Activated CD8-positive, alpha-beta memory T cell treated with anti-CD3 and anti-CD28 coated beads, Interleukin-2, amount 50 U/mL, for 4 hours (primary cell): ENCODE measurements around the gene PROM2.

ENCODE experiments used
- DNase-seq: peaks from one replicate; pipeline ENCODE4 v3.0.0-alpha.2; 2020

PROM2 gene

DNA sequence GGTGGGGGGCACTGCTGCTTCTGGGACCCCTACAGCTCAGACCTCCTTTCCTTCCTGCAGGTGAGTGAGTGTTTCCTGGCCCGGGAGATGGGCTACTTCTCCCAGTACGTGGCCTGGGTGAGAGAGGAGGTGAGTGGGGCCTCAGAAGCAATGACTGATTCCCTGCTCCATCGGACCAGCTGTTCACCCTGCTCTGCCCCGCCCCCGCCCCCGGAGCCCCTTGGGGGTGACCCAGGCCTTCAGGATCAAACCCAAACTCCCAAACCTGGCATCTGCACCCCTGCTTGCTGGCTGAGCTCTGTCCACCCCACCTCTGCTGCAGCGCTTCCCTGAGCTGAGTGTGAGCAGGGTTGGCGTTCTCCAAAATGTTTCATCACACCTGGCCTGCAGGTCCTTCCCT lies 13.1 kb downstream of the PROM2 start:
- DNase-seq, result no peak

DNA sequence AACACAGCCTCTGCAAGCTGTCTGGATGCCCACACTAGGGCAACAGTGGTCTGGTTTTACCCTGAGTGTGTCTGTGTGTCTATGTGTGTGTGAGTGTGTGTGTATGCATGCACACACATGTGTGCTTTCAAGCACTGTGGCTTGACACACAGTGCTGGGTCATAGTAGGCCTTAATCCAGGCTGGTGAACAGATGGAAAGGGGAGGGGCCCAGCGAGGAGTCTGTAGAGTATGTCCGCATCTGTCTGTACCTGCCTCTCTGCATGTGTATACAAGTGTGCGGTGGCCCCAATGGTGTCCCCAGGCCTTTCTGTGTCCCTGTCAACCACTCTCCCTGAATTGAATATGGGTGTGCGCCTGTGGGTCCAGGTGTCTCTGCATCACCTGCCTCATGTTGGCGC lies 13.6 kb downstream of the PROM2 start:
- DNase-seq, result no peak

DNA sequence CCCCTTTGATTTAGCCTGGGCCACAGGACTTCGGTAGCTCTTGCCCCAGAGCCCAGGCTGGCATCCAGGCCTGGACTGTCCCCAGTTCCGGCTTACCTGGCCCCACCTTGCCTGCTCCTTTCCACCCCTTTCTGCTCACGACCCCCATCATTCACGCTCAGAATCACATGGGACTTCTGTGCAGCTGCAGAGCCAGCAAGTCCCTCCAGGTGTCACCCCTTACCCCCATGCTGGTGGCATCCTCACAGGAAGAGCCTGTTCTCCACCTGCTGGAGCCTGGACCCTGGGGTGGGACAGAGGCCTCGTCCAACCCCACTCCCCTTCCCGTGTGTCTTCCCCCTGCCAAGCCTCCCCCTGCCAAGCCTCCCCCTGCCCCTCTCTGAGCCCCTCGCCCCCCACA lies 15.0 kb downstream of the PROM2 start:
- no peak for DNase-seq

DNA sequence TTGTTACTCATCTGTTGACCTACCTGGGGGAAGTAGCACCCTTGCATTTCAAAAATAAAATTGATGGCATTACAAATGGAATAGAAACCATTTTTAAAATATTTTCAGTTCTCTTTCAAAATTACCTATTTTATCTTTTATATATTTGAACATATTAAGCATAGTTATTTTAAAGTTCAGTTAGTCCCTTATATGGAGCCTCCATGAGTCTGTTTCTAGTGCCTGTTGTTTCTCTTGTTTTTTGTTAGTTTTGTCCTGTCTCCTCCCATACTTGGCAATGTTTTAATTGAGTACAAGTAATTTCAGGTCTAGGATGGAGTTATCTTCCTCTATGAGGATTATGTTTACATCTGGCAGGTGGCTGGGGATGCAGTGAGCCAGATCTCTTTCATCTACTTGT lies 17.0 kb downstream of the PROM2 start:
- DNase-seq, result no peak

DNA sequence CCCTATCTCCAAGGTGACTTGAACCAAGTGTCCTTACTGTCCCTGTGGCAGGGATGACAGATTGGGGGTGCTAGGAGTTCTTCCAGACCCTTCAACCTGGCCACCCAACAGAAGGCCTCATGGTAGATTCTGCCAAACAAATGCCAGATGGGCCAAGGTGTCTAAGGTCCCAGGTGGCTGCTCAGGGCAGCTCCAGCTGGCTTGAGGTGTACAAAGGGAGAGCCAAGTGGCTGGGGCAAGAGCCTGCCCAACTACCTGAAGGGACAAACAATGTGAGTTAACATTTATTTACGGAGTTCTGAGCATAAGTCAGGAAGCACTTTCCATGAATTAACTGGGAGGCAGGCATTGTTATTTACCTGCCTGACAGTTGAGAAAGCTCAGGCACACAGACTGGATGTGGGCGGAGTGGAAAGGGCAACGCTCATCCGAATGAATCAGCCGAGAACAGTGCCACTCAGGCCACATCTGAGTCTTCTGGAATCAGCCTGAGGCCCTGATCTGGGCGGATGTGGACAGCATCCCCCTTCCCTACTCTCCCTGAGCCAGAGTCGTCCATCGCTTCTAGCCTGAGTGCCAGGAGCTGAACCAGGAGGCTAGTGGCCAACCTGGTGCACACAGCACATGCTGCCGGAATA lies 18.5 kb downstream of the PROM2 start:
- DNase-seq, result no peak

DNA sequence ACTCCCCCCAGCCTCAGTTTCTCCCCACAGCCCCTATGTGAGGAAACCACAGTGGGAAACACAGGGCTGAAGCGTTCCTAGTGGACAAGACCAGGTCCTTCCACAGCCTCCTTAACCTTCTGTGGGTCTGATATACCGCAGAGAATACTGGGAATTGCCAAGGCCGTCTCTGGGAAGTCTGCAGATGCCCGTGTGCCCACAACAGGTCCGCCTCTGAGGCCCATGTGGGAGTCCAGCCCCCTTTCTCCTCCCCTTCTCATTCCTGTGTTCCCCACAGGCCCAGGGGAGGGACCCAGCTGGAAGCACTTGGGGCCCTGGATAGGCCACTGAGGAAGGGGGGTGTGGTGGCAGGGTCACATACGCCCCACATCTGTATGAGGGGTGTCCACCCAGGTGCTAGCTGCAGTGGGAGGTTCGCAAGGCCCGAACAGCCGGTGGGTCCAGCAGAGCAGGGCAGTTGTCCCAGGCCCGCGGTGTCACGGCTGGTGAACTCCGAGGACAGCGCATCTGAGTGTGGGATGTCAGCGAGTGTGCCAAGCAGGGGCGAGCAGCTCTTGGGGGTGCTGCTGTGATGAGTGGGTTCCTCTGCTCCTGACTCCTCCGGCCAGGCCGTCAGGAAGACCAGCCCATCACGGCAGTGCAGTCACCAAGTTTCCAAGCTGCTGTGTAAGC lies 20.5 kb downstream of the PROM2 start:
- DNase-seq, result no peak

DNA sequence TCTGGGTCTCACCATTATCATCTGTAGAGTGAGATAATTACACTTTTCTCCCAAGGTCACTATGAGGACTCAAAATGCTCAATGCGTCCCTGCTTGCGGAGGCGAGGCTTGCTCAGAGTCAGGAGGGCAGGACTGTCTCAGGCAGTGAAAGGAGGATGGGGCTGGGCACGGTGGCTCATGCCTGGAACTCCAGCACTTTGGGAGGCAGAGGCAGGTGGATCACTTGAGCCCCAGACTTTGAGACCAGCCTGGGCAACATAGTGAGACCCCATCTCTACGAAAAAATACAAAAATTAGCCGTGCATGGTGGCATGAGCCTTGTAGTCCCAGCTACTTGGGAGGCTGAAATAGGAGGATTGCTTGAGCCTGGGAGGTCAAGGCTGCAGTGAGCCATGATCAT lies 21.1 kb downstream of the PROM2 start:
- DNase-seq, result no peak

DNA sequence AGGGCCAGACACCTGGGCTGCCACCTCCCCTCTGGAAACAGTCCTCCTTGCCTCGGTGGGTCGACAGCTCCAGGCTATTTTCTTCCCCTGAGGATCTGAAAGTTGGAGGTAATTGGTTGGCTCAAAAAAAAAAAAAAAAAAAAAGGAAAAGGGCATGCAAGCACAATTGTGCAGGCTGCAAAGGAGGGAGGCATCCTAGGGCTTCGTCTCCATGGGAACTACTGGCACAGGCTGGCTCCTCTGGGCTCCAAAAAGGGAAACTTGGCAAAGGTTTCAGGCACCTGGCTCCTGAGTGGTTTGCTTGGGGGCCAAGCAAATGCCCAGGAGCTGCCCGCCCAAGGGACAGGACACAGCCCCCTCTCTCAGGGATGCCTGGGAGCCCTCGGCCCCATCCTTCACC lies 21.8 kb downstream of the PROM2 start:
- DNase-seq, result no peak

DNA sequence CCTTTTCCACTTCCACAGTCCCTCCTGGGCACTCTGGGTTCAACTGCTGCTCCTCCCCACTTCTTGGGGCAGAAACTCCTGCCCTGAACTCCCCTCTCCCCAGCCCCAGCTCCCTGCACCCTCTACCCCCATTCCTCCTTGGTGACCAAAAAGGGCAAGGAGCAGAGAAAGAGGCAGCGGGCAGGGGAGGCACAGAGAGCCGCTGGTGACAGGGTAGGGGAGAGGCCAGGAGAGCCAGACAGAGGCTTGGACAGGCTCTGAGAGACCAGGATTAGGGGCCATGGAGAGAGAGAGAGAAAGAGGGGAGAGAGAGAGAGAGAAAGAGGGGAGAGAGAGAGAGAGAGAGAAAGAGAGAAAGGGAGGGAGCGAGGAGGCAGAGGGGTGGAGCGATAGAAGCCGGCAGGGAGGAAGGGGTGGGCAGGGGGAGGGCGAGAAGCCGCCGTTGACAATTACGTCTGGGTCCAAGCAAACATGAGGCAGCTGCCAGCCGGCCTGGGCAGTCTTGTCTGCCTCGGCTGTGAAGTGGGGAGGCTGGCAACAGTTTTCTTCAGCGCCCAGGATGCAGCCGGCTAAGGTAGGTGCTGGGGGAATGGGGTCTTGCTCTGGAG lies 22.7 kb downstream of the PROM2 start, which contains the start of gene KCNIP3:
Gene KCNIP3, plus strand, starts transcription at position 468 of the 608 bp plus-strand sequence. Its CDS starts 92 bp downstream, at position 560.
- DNase-seq, result no peak

DNA sequence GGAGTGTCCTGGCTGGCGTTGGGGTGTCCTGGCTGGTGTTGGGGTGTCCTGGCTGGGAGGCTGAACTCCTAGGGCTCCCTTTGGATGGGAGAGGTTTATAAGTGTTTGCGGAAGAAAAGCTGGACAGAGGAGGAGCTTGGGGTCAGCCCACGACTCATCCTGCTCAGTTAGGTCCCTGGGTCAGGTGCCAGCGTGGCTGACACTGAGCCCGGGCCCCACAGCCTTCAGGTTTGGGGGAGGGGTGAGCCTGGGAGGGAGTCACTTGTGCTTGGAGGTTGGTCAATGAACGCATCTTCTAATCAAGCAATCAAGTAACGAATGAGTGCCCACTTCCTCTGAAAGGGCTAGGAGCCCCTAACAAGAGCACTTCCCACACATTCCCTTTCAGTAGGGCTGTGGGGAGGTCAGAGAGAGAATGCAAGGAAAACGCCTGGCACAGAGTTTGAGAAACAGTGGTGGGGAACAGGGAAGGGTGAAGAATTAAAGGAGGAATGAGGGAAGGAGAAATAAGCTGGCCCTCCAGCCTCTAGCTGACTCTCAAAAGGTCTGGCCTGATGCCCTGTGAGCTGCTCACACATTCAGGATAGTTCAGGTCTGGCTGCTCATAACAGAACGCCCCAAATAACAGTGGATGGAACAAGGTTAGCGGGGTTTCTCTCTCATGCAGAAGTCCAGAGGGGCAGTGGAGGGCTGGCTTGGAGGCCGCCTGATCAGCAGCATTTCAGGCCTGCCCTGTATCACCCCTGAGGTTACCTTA lies 23.6 kb downstream of the PROM2 start:
- no peak for DNase-seq

DNA sequence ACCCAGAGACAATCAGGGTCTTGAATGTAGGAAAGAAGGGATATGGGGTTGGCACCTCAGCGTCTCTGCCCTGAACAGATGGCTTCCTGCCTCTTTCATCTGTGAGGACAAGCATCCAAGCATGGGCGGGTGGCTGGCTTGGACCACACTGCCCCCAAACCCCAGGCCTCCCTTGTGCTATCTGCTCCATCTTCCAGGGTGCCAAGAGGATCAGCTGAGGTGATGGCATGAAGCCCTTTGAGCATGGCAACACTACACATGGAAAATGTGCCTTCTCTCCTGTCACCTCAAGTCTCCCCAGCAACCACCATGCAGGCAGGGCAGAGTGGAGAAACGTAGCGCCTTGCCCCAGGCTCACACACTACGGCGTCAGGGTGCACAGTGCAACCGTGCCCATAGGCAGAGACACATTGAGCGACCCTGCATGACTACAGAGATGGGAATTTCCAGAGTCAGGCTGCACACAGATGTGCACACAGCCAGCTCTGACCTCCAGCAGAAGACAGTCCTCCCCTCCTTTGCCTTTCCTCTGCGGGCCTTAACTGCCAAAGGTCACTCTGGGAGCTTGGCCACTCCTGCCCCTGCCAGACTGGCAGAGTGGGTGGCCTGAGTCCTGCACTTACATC lies 24.4 kb downstream of the PROM2 start:
- DNase-seq, result no peak

DNA sequence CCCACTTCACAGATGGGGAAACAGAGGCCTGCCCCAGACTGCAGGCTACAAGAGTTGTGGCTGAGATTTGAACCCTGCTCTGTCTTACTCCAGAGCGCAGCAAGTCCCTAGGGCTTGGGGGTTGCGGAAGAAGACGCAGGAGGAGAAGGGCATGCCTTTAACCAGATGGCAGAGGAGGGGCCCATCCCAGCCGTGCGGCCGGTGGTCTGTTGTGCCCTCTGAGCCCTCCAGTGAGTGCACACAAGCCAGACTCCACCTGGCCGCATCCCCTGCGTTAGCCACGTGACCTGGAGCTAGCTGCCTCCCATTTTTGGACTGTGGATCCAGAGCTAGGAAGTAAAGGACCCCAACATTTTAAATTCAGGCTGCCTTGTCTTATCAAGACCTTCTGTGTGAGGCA lies 25.7 kb downstream of the PROM2 start:
- no peak for DNase-seq

DNA sequence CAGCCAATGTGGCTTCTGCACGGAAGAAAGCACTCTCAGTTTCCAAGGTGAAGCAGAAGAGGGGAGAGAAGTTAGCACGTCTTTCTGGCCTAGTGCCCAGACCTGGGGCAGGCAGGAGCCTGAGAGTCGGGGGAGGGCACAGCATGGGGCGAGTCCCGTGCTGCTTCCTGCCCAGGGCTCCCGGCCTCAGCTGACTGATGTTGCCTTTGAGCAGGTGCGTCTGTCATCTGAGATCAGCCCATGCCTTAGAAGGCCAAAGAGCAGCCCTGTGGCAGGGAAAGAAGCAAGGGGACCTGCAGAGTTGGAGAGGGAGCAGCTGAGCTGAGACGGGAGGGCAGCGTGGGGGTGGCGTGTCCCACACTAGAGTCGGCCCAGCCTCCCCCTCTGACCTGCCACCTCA lies 26.2 kb downstream of the PROM2 start:
- no peak for DNase-seq

DNA sequence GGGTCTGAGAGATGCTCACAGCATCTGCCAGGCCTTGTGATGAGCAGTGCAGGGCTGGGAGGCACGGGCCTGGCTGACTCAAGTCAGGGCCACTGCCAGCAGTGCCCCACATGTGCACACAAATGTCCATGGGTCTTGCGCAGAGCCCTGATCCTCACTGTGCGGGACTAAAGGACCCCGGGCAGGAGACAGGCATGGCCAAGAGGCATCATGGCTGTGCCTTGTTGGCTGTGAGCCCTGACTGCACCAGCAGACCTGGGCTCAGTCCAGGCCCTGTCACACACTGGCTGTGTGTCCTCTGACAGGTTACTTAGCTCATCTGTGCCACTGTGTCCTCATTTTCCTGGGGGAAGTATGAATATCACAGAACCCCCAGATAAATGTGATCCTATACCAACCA lies 26.9 kb downstream of the PROM2 start:
- no peak for DNase-seq

DNA sequence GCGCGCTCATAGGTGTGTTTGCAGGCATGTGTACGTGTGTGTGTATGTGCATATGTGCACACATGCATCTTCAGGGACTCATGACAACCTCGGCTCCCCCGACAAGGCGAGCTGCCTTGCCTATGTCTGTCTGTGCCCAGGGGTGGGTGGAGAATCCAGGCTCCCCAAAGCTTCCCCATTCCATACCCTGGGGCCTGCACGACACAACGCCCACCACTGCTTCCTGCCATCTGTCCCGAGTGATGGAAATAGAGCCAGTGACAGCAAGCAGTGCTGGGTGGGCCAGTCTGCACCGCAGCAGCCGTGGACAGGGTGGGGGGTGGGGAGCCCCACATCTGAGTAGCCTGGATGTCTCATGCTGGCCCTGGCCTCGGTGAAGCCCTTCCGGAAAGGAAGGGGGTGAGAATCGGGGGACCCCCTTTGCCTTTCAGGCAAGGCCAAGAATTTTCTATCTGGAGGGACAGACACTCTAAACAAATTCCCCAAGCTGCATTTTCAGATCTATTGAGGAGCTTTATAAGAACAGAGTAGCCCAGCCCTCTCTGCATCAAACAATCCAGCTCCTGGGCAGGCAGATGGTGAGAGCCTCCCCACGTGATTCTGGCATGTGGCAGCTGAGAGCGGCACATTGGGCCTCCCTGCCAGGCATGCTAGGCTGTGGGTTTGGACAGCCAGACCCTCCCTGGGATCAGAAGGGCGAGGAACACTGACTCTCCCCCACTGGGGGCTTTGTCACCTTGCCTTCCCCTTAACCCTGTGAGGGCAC lies 27.8 kb downstream of the PROM2 start:
- no peak for DNase-seq

DNA sequence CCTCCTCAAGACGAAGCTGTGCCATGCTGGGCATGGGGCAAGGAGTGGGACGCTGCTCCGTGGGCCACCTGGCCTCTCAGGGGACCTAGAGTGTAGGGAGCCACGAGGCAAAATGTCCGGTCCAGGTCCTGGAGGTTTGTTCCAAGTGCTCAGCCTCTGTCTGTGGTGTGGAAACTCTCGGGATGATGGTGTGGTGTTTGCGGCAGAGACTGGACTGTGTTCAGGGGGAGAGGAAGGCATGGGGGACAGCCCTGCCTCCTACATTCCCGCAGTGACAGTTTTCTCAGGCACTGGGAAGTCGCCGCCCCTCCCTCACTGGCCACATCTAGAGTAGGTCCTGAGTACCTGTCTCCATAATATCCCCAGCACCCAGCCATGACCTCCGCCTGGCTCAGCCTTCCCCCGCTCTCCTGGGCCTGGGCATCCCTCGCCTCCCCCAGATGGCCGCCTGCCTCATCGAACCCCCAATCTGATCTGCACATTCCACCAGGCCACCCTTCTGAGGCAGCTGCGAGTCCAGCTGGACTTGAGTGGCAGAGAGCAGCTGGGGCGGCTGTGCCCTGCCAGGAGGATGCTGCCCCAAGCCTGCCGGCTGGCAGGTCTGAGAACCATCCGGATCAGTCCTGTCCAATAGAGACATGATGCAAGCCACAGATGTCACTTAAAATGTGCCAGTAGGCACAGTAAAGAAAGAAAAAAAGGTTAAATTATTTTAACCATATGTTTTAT lies 29.1 kb downstream of the PROM2 start:
- no peak for DNase-seq

DNA sequence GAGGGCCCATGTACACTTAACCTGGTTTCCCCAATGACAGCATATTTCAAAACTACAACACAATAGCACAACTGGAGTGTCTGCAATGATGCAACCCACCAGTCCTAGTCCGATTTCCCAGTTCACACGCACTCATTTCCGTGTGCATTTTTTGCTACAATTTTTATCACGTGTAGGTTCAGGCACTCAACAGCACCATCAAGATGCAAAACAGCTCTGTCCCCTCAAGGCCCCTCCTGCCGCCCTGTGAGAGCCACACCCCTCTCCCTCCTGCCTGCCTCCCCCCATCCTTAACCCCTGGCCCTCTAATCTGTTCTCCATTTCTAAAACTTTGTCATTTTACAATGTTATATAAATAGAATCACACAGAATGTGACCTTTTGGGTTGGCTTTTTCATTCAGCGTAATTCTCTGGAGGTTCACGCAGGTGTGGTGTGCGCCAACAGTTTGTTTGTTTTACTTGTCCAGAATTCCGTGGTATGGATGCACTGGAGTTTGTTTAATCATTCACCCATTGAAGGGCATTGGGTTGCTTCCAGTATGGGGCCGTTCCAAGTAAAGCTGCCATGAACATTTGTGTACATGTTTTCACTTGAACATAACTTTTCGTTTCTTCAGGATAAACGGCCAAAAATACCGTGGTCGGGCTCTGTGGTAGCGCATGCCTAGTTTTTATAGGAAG lies 31.3 kb downstream of the PROM2 start:
- DNase-seq, result no peak

DNA sequence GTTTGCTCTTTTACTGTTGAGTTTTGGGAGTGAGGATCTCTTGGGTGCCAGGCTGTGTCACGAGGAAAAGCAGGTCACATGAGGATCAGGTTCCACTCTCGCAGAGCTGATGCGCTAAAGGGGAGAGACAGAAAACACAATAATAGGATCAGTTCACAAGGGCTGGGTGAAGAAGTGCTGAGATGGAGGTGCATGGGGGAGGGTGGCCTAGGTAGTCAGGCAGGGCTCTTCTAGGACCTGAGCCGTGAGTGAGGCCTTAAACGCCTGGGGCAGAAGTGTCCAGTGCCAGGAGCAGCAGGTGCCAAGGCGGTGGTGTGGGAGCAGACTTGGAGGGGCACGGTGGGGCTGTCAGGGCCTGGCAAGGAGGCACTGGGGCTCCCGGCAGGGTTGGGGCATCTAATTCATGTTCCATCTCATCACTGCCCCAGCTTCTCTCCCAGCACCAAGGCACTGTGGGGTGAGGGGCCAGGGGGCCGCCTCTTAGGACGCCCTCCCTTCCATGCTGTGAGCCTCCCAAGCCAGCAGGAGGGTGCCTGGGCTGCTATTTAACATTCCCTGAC lies 32.2 kb downstream of the PROM2 start:
- no peak for DNase-seq

DNA sequence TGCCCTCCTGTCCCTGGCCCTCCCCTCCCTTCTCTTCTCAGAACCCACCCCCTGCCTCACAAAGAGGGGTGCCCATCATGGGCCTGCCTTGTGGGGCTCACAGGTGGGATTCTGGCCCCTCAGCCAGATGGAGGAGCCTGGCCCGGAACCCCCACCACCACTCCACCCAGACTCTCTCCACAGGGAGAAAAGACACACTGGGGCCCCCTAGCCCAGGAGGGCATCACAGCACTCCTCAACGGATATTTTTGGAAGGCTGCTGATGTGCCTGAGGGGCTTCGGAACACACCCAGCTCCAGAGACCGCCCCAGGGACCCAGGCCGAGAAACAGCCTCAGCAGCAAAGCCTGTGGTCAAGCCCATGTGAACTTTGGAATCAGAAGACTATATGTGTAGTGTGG lies 32.8 kb downstream of the PROM2 start:
- DNase-seq, result no peak

DNA sequence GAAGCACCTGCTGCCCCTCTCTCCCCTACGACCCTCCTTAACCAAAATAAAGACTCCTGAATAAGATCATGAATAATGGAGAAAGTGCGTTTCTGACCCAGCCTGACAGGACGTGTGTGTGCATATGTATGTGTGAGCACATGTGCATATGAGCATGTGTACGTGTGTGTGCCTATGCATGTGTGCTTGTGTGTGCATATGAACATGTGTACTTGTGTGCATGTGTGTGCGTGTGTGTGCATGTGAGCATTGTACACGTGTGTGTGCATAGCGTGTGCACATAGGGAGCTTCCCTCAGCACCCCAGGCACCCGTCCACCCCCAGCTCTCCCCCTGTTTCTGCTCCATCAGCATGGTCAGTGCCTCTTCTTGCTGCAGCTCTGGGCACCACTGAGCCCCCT lies 33.6 kb downstream of the PROM2 start:
- no peak for DNase-seq
